ENCODE data around the gene CHRNA4.

CHRNA4 gene

GRCh38 chr20:63363981-63364561 is 2.9 kb upstream of the CHRNA4 start:
- no peak for DNase-seq (ENCODE audit: low read depth in 2 of 2)

GRCh38 chr20:63363013-63363957 is 2.1 kb upstream of the CHRNA4 start:
- no peak for DNase-seq (ENCODE audit: low read depth in 2 of 2)

GRCh38 chr20:63362436-63363009 is 1.4 kb upstream of the CHRNA4 start:
- no peak for DNase-seq (ENCODE audit: low read depth in 2 of 2)

- no peak for DNase-seq (ENCODE audit: low read depth in 2 of 2)
Observed at GRCh38 chr20:63361519-63362435, 628 bp upstream of the CHRNA4 start.

GRCh38 chr20:63359937-63360849 is 956 bp downstream of the CHRNA4 start:
- DNase-seq (ENCODE audit: low read depth in 2 of 2) = no peak

GRCh38 chr20:63359164-63359934 is 1.8 kb downstream of the CHRNA4 start:
- DNase-seq (ENCODE audit: low read depth in 2 of 2) = no peak

- no peak for DNase-seq (ENCODE audit: low read depth in 2 of 2)
Observed at GRCh38 chr20:63357921-63358905, 2.9 kb downstream of the CHRNA4 start.

GRCh38 chr20:63356931-63357879 is 3.9 kb downstream of the CHRNA4 start:
- DNase-seq (ENCODE audit: low read depth in 2 of 2) = no peak

GRCh38 chr20:63356511-63356910 is 4.6 kb downstream of the CHRNA4 start:
- DNase-seq (ENCODE audit: low read depth in 2 of 2) = no peak

- no peak for DNase-seq (ENCODE audit: low read depth in 2 of 2)
Observed at GRCh38 chr20:63355781-63356295, 5.3 kb downstream of the CHRNA4 start.

GRCh38 chr20:63354636-63355350 is 6.4 kb downstream of the CHRNA4 start:
- no peak for DNase-seq (ENCODE audit: low read depth in 2 of 2)

- DNase-seq (ENCODE audit: low read depth in 2 of 2) = no peak
Observed at GRCh38 chr20:63352811-63353221, 8.3 kb downstream of the CHRNA4 start.

- no peak for DNase-seq (ENCODE audit: low read depth in 2 of 2)
Observed at GRCh38 chr20:63351811-63352591, 9.1 kb downstream of the CHRNA4 start.

- no peak for DNase-seq (ENCODE audit: low read depth in 2 of 2)
Observed at GRCh38 chr20:63351326-63351700, 9.8 kb downstream of the CHRNA4 start.

GRCh38 chr20:63350597-63351325 is 10.4 kb downstream of the CHRNA4 start:
- no peak for DNase-seq (ENCODE audit: low read depth in 2 of 2)

All from stimulated activated CD8-positive, alpha-beta memory T cell treated with anti-CD3 and anti-CD28 coated beads, Interleukin-15, amount 100 ng/mL, for 48 hours (primary cell).